ENCODE results near the gene OR10T2. TPM values are rescaled to one million over a fixed set of nuclear protein-coding genes. Genes with fewer than 3 reads are reported as not detected.

The OR10T2 gene
- total and polyA plus RNA-seq, 2 donors (not counting 3 experiments of a cell fraction or from before 2014, with no cell fraction given): not detected

DNA sequence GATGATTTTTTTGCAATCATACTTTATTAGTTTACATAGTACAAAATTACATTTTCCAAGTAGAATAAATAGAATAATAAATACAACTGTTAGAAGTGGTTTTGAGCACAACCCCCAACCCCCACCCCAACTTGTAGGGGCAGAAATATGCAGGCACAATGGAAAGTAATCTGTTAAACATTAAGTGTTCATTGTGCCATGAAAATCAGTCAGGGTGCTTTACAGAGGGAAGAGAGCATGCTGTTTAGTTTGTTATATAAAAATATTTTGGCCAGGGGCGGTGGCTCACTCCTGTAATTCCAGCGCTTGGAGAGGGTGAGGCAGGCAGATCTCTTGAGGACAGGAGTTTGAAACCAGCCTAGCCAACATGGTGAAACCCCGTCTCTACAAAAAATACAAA, 2.6 kb downstream of the OR10T2 start:
- H3K79me2 ChIP-seq (ENCODE audit: control insufficient read depth, insufficient read depth, low read length): no peaks in the 10 kb centered on the region
- H4K20me1 ChIP-seq (replicated peaks; ENCODE audit: control insufficient read depth, extremely low read depth, insufficient read depth, low read length): no peaks in the 10 kb centered on the region
- intact Hi-C loops (cut with micrococcal nuclease) (no loop called here), dilution Hi-C loops (cut with MboI; ENCODE audit: extremely low pct_ligation_motif_present, low sequenced_read_pairs) (no loop called here)
- H3K9ac ChIP-seq (replicated peaks; ENCODE audit: extremely low read depth, insufficient read depth, low read length): no peak overlapping the region
- no TSS peak for BruUV-seq (replicated peaks)
- ChIA-PET CTCF (no interaction called here), POLR2A (no interaction called here)
- H3K9me1 ChIP-seq (replicated peaks; ENCODE audit: control insufficient read depth, extremely low read depth, insufficient read depth, low read length): no peaks in the 10 kb centered on the region
- H3K4me2 ChIP-seq (ENCODE audit: insufficient read depth, low read length): no peak overlapping the region
- no peak for FAIRE-seq
- no peaks in the 10 kb centered on the region for H3K4me1 ChIP-seq (ENCODE audit: control insufficient read depth, extremely low read depth, insufficient read depth, low read length)
- H3K36me3 ChIP-seq (ENCODE audit: control insufficient read depth in 2 of 2, extremely low read depth in 1 of 2, insufficient read depth in 2 of 2, low read length in 2 of 2): no peaks in the 10 kb centered on the region
- H3K4me3 ChIP-seq (replicated peaks in 1 of 3; ENCODE audit: insufficient read depth in 1 of 3, low read depth in 1 of 3, low read length in 3 of 3): no peak overlapping the region
- TF ChIP-seq FOS (IDR thresholded peaks at IDR 0.05; ENCODE audit: borderline replicate concordance, insufficient read depth, low read length): no peak
- TF ChIP-seq EZH2 (IDR thresholded peaks at IDR 0.05; ENCODE audit: borderline replicate concordance, low read depth, low read length, severe bottlenecking): no peak
- no peak for TF ChIP-seq GATA2 (IDR thresholded peaks at IDR 0.05; ENCODE audit: insufficient read depth, insufficient read length, low read depth, low read length)
- TF ChIP-seq JUN (IDR thresholded peaks at IDR 0.05; ENCODE audit: borderline replicate concordance, insufficient read depth, insufficient read length, low read depth): no peak
- TF ChIP-seq, protein P1, sequence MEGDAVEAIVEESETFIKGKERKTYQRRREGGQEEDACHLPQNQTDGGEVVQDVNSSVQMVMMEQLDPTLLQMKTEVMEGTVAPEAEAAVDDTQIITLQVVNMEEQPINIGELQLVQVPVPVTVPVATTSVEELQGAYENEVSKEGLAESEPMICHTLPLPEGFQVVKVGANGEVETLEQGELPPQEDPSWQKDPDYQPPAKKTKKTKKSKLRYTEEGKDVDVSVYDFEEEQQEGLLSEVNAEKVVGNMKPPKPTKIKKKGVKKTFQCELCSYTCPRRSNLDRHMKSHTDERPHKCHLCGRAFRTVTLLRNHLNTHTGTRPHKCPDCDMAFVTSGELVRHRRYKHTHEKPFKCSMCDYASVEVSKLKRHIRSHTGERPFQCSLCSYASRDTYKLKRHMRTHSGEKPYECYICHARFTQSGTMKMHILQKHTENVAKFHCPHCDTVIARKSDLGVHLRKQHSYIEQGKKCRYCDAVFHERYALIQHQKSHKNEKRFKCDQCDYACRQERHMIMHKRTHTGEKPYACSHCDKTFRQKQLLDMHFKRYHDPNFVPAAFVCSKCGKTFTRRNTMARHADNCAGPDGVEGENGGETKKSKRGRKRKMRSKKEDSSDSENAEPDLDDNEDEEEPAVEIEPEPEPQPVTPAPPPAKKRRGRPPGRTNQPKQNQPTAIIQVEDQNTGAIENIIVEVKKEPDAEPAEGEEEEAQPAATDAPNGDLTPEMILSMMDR (IDR thresholded peaks at IDR 0.05; ENCODE audit: extremely low read depth in 1 of 2, insufficient read depth in 1 of 2, low read depth in 1 of 2, low read length in 2 of 2): no peak
- TF ChIP-seq POLR2AphosphoS5 (IDR thresholded peaks at IDR 0.05; ENCODE audit: insufficient read depth, low read depth, low read length): no peak
- TF ChIP-seq POLR2A (IDR thresholded peaks at IDR 0.05; ENCODE audit: low read depth, low read length): no peak
- no peak for TF ChIP-seq MYC (IDR thresholded peaks at IDR 0.05; ENCODE audit: low read depth, low read length)
- TF ChIP-seq, protein P2, sequence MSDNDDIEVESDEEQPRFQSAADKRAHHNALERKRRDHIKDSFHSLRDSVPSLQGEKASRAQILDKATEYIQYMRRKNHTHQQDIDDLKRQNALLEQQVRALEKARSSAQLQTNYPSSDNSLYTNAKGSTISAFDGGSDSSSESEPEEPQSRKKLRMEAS (IDR thresholded peaks at IDR 0.05; ENCODE audit: insufficient read depth, insufficient read length): no peak
- no peak for DNase-seq (ENCODE audit: low read depth, low spot score)
- no peak overlapping the region for H2AFZ ChIP-seq (ENCODE audit: low read depth, low read length)
- no peak overlapping the region for H3K27ac ChIP-seq (ENCODE audit: insufficient read depth, low read depth, low read length)
- no peaks in the 10 kb centered on the region for H3K9me3 ChIP-seq (replicated peaks; ENCODE audit: control insufficient read depth, insufficient read depth, low read length)
- H3K27me3 ChIP-seq (ENCODE audit: control insufficient read depth in 2 of 2, insufficient read depth in 2 of 2, low read length in 2 of 2): no peaks in the 10 kb centered on the region
